HG03354 (cell line): ENCODE results near the gene SLC7A8.

ENCODE experiments used
- ATAC-seq: cut with Tn5 transposase; IDR thresholded peaks from one replicate; pipeline ENCODE4 v1.9.1; 2021; ENCODE audit warnings: mild to moderate bottlenecking; ENCODE audit not compliant: unreplicated experiment, poor library complexity, severe bottlenecking

The SLC7A8 gene

DNA sequence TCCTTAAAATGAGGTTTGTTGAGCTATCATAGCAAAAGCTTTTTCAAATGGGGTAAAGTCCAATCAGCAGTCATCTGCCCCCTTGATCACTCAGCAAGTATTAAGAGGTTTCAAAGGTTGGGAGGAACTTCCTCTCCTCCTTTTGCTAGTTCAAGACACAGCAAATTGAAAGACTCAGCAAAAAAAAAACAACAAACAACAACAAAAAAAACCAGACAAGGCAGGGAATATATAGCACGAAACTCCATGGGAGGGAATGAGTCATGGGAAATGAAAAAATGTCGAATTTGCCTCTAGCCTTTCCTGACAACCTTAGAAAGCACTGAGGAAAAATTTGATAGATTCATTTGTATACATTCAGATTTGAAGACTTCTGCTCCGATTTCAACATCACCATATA lies 1.6 kb upstream of the SLC7A8 start:
- no peak for ATAC-seq

DNA sequence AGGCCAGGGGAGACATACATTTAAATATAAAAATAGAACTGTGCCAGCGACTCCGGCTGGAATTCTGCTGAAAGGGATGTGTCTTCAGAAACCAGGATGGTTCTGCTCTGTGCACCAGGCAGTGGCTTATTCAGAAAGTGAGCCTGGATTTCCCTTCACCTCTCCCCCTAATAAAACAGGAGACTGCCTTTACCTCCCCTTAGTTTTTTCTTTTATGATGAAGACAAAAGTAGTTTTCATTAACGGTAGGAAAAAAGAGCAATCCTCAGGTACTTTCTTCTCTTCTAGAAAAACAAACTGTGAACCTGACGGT lies 346 bp downstream of the SLC7A8 start:
- ATAC-seq: no peak

DNA sequence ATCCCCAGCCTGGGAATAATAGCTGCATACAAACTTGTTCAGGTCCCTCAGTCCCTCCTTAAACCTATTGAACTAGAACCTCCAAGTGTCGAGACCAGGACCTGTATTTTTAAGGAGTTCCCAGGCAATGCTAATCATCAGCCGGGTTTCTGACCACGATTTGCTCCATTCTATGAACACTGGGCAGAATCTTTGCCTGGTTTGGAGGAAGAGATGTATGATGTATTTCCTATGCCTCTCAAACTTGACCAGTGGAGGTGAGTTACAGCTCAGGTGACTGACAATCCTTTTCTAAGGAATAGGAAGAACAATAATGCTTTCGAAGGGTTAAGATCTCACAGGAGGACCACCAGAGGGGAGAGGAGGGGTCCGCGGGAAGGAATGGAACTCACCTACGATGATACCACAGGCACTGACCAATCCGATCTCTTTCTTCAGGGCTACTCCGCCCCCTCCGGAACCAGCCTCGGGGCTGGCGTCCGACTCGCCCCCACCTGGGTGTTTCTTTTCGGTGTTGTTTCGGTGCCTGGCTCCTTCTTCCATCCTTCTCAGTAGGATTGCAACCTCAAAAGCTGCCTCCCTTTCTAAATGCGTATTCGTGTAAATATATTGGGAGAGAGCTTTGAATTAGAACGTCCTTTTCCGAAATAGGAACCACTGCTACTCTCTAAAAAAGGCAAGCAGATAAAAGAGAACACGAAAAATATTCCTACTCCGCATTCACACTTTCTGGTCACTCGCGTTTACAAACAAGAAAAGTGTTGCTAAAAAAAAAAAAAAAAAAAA lies 895 bp downstream of the SLC7A8 start:
- no peak for ATAC-seq

DNA sequence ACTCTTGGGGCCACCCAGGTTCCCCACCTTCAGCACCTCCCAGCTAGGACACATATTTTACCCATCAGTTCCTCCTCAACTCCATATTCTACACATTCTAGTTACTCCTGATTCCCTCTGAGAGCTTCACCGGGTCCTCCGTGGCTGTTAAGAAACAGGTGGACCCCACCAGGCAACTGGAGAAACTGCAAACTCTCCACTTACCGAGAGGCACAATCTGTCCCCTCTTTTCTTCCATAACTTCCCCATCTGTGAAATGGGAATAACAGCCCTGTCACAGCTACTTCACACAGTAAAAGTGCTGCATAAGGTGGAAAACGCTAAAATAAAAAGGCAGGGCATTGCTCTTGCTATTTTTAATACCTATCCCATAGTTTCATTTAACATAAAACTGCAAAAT lies 1.5 kb downstream of the SLC7A8 start:
- no peak for ATAC-seq

DNA sequence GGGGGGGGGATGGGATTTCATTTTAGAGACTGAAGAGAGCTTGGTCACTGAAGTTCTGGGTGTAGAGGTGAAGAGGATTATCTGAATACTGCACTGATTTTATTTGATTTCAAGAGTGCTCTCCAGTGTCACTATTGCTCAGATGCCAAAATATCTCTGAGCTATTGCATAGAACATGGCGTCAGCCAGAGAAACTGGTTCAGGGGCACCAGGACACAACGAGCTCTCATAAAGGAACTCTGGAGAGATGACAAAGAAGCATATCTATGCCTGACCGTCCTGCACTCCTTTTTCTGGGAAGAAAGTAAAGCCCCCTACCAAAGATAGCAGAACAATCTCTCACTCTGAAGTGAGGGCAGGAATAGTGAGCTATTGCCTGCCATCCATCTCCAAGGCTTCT lies 2.0 kb downstream of the SLC7A8 start:
- no peak for ATAC-seq

DNA sequence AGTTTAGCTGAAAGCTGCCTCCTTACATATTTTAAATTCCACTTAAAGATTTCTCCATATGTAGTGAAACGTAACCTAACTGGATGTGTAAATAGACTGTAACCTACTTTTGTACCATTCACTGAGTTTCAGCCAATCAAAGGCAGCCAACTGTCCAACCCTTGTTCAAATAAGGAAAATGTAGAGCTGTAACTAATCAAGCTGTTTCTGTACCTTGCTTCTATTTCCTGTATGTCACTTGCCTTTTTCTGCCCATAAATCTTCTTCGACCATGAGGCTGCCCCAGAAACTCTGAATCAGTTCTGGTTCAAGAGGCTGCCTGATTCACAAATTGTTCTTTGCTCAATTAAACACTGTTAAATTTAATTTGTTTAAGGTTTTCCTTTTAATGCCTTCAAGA lies 6.3 kb downstream of the SLC7A8 start:
- no peak for ATAC-seq

DNA sequence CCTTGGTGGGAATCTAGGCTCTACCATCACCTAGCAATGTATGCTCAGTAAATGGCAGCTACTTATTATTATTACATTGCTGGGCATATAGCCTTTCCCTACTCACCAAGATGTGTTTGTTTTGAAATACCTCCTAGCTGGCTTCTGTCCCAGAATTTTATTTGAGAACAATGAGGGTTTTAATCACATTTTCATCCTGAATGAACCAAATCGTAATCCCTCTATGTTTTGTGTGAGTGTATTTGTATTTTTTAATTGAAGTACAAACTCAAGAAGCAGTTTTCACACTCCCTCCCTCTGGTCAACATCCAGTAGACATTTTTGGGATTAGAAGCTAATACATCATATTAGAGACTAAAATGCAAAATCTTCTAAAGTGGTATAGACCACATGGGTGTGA lies 7.6 kb downstream of the SLC7A8 start:
- ATAC-seq: no peak

DNA sequence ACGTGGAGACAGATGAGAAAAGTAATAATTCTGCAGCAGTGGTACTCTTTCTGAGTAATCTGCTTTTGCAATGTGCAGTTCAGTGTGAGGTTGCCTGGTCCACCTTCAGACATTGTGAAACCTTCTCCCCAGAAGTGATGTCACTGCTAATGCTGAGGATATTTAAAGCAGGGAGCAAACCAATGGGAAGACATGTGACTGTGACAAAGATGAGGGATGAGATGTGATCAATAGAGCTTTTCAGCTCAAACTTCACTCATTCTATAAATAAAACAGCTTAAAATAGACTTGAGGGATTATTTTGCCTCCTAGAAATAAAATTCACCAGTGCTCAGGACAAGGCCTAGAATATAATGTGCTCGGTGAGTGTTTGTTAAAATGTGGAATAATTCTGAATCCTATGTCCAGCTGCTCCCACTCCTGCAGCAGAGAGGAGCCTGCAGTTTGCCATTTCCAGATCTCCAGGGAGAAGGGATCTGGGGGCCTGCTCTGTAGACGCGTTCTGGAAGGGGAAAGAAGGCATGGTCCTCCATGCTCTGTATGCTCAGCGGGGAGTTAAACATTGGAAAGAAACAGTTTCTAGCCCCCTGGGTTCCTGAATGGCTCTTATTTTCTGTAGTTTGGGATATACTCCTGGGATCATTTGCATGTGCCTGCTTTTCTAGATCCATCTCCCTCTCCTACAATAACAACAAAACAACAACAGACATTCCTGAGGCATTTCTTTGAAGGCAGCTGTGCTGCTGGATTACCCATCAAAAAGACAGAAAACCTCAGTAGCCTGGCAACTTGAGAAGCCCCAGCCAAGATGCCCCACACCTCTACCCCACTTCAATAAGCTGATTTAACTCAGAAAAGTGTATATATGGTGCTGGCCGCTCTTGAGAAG lies 8.9 kb downstream of the SLC7A8 start:
- ATAC-seq: no peak

DNA sequence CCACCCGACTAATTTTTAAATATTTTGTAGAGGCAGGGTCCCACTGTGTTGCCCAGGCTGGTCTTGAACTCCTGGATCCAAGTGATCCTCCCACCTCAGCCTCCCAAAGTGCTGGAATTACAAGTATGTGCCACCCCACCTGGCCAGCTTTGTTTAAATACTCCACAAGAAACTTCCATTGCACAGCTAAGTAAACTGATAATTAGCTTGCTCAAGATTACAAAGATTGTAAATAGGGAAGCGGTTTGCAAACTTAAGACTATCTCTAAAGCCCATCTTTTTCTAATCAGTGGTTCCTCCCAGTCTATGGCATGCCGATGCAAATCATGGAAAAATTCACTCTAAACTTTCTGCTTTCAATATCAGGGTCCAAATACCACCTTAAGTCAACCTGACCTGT lies 9.7 kb downstream of the SLC7A8 start:
- ATAC-seq: no peak

DNA sequence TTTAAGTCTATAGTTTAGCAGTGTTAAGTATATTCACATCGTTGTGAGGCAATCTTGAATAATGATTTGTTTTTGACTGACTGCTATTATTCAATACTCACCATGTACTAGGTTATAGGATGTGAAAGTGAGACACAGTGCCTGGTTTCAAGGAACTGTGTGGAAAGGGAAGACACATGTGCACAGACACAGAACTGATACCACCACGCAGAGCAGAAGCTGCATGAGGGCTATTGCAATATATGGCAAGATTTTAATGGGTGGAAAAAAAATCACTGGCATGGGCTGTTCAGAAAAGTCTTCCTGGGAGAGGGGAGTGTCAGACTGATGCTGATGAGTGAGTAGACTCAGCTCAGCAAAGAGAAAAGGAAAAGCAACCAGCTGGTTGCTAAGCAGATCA lies 10.4 kb downstream of the SLC7A8 start:
- no peak for ATAC-seq

DNA sequence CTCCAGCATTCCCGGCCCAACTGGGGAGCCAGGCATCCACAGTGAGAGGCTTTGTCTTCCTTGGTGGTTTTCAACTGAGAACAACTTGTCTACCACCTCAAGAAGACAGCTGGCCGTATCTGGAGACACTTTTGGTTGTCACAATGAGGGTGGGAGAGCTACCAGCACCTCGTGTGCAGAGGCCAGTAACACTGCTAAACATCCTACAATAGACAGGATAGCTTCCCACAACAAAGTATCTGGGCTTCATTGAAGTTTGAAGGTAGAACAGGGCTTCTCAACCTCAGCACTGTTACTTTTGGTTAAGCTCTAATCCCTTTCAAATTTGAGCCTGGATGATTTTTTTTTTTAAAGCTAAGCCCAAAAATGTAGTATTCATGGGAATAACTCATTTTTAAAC lies 10.9 kb downstream of the SLC7A8 start:
- no peak for ATAC-seq

DNA sequence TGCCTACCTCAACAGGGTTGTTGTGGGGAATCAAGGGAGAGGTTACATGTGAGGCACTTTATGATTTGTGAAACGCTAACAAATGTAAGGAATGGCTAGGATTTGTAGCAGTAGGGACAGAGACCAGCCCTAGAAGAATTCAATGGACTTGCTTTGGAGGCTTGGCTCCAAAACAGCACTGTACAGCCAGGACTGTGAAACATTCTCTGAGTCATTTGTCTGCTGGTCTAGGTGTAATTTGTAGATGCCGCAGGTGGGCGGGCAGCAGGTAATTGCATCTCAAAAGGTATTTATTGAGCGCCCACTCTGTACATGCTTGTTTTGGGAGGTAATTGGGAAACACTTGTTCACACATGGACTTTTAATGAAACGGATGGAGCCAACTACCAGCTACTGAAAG lies 11.4 kb downstream of the SLC7A8 start:
- ATAC-seq: no peak

DNA sequence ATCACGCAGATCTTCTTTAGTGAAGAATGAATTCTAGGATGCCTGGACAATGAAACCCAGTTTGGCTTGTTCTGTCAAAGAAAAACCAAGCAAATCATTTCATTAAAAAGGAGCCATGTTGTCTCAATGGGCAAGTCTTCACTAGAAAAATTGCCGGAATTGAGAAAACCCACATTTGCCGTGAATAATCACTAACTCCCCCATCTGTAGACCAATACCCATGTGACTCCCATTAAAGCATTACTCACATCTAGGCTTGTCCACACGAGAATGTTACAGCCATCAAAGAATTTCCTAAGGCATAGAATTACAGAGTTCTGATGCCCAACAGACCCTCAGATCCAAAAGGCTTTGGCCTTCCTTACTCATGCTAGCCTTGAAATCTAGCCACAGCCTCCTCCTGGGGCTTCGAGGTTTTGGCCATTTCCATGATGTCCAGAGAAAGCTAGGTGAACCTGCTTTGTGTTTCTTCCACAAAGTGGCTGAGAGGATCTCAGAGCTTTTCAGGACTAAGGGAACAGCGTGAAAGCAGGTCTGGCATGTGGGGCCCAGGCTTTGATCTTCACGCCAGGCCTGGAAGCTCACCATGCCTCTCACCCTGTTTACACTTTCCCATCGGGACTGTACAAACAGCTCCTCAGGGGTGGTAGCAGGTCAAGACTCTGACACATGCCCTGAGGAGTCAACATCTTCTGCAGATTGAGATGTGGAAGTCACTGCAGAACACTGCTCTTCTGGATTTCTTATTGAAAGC lies 12.1 kb downstream of the SLC7A8 start:
- ATAC-seq: no peak

DNA sequence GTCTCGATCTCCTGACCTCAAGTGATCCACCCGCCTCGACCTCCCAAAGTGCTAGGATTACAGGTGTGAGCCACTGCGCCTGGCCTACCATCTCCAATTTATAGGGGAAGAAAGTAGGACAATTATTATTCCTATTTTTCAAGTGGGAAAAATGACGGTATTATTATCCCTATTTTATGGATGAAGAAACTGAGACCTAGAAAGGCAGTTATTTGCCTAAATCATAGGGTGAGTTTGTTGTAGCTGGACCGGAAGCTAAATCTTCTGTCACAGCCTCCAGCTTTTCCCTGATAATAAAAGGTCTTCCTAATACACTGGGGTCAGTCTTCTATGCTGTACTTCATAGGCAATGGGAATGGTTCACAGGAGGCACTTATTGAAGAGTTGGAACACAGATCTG lies 13.8 kb downstream of the SLC7A8 start:
- ATAC-seq: no peak

DNA sequence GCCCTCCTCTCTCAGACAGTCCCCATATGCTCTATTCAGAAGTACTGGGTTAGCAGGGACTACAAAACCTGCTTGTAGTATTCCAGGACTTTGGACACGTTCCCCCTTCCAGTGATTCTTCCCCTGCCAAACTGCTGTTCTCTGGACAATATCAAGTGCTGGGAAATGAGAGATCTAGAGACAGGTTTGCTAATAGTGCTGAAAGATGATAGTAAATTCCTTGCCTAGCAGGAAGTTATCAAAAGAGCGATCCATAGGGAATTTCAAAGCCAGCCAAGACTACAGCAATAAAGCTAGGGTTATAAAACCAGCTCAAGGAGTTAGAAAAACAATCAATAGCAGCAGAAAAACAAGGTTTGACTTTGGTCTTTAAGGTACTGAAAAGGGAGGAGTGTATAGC lies 15.2 kb downstream of the SLC7A8 start:
- no peak for ATAC-seq

DNA sequence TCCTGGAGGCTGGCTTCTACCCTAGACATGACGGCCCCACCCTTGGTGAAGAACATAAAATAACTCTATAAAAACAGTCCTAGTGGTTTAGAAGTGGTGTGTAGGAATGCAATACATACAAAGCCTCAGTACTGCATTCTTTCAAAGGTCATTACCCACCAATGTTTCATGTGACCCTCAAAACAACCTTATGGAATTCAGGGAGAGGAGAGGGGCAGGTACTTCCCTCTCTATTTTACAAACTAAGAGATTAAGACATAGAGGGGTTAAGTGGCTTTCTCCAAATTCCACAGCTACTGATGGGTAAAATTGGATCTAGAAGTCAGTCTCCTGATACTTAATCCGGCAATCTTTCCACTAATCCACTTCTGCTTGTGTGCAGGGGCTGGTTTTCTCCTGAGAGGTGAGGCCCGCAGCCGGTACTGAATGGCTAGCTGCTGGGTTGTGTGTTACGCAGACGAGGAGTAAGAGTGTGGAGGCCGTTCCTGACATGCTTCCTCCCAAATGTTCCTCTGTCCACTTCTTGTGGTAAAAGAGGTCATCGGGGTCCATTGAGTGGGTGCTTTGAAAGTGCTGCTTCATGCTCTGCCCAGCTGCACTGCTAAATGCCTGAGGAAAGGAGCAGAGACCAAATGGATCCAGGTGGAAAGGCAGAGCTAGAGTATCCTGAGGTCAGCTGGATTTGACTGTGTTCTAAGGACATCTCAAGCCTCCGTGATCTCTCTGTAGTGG lies 16.2 kb downstream of the SLC7A8 start:
- no peak for ATAC-seq

DNA sequence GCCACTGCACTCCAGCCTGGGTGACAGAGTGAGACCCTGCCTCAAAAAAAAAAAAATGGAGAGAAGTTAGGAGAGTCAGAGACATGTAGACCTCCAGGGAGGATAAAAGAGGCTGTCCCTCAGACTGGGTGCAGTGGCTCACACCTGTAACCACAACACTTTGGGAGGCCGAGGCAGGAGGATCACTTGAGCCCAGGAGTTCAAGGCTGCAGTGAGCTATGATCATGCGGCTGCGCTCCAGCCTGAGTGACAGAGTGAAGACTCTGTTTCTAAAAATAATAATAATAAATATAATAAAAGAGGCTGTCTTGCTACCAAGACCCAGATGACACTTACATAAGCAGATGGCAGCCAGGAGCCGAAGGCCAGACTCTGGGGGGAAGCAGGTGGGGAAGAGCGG lies 18.5 kb downstream of the SLC7A8 start:
- ATAC-seq: no peak

DNA sequence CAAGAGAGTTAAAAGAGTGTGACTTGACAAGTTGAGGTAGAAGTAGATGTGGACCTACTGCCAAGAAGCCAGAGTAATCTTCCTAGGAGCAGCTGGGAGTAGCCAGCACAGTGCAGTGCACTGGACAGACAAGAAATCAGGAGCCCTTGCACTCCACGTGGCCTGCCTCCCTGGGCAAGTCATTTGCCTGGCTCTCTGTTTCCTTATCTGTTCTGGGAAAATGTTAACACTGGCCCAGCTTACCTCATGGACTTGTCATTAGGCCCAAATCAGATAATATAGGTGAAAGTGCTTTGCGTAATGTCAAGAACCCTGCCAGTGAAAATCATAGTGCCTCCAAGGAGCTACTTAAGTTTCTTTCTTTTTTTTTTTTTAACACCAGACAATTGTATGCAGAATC lies 19.2 kb downstream of the SLC7A8 start:
- no peak for ATAC-seq

DNA sequence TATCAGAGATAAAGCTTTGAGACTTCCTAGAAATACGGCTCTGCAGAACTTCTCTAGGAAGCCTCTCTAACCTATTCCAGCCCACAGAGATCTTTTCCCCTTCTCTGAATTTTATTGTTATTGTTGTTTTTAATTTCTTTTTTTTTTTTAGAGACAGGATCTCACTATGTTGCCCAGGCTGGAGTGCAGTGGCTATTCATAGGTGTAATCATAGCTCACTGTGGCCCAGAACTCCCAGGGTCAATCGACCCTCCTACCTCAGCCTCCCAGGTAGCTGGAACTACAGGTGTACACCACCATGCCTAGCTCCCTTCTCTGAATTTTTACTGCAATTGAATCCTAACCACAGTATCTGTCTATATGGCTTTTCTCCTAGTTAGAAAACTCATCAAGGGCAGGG lies 19.6 kb downstream of the SLC7A8 start:
- no peak for ATAC-seq

DNA sequence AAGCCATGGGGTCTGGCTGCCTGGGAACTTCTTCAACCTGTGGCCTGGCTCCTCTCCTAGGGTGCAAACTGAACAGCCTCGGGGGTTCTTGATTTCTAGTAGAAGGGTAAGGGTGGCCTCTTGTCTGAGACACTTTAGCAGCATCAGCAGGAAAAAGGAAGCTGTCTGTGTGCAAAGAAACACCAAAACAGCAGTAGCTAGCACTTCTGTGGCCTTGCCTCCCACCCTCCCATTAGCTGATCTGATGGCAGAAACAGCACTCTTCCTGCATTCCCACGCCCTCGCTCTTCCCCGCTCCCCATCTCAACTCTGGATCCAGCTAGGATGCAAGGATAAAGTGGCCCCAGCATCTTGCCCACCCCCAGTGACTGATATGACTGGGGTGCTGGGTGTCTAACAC lies 20.7 kb downstream of the SLC7A8 start:
- ATAC-seq: no peak
